AML-193 (cell line): Measurements from ENCODE around the gene PTPRK.
"Not testable (repeated sequence)": the region's sequence is repeated elsewhere in the genome, so short reads cannot be mapped to it uniquely, and the experiment has no call there.

Experiments
- DNase-seq, 2 experiments: peaks; one replicate each; lab custom pipeline; 2025; lab: John Stamatoyannopoulos, UW

The PTPRK gene

DNA sequence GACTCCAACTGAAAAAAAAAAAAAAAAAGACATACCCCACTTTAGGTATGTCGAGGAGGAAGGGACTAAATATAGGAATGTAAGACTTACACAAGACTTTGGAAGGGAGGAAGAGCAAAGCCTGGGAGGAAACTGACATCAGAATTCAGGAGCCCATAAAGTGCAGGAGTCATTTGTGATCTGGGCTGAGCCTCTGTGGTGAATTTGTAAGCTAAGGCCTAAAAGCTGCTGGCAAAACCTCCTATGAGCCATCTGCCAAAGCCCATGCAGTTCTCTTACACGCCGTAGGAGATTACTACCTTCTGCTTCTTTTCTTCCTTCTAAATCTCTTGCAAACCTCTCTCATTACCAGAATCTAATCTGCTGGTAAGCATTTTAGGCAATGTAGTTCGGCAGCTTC, 567.6 kb downstream of the PTPRK start:
- no peak for DNase-seq

DNA sequence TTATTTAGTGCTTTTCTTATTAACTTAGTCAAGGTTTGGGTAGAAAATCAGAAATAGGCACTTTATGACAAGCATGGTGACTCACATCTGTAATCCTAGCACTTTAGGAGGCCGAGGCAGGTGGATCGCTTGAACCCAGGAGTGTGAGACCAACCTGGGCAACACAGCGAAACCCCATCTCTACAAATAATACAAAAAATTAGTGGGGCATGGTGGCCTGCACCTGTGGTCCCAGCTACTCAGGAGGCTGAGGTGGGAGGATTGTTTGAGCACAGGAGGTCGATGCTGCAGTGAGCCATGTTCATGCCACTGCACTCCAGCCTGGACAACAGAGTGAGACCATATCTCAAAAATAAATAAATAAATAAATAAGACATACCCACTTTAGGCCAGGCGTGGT, 568.2 kb downstream of the PTPRK start:
- no peak for DNase-seq

DNA sequence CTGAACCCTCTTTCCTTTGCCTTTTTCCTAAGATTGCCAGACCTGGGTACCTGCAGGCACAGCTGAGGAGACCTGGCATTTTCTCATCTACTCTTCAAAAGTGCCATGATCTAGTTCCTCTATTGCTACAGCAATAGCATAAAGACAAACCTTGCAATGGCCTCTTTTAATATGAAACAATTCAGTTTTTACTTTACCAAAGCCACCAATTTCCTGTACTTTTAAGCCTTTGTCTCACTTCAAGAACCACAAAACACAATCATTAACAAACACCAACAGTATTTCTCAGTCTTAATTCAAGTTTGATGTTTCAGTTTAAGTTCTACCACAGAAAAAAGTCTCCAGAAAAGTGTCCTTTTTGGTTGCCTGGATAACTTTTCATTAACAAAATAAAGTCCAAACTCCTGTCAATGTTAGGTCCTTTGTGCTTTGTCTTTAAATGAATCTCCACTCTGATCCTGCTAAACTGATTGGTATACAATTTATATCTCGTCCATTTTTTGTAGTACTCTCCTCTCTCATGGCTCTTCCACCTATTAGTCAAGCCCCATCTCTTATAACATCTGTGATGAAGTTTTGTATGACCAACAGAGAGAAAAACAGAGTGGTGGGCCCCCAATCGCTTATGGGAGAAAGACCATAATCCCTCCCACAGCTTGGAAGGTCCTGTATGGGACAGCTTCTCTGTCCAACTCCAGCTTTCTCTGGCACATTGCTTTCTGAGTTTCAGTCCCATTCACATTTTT, 569.1 kb downstream of the PTPRK start:
- DNase-seq = no peak

DNA sequence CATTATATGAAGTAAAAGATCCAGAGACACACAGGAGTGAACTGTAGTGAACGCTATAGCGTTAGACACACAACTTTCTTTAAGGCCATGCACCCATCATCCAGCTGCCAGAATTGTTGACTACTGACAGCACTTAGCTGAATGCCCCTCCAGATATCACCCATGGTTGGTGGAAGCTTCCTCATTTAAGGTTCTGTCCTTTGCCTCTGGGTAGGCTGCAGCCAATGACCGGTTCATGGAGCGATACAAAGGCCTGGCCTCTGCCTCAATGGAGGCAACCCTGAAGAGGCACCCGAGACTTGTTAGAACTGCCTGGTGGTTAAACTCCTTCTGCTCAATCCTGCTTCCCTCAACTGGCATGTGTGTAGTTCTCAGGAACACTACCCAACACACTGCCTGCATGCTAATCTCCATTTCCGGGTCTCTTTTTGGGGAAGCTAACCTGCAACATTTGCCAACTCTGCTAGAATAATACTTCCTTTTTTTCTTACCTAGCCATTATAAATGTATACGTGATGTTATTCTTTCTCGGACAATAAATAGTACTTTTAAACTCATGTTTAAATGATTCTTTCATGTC, 569.7 kb downstream of the PTPRK start:
- DNase-seq = peak; percentile 38 to 50

DNA sequence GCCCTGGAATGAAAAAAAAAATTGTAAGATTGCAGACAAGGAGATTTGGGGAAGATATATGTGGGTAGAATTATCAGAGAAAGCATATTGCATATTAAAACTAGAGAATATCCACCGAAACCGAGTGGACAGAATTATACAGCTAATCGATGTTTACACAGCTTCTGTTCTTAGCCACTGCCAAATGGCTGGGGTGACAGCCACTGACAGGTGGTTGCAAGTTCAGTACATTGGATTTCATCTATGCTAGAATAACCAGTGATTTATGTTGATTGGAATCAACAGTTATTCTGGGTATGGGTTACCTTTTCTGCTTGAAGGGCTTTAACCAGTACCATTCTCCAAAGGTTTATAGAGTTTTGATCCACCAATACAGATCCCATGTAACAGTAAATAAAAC, 571.1 kb downstream of the PTPRK start:
- DNase-seq = no peak

DNA sequence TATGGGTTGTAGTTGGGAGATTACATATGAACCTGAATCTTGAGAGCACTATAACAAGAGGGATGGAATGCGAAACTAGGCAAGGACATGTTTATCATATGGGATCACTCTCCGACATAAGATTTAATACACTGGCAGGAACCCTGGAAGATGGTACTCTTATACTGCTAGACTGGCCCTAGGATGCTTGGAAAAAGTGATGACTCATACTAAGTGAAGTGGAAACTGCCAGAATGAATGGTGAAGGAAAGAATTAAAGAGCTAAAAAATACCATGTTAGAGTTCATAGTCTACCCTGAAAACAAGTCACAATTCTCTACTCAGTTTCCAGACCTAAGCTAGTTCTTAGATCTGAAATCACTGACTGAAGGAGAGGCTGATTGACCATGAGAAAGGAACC, 574.0 kb downstream of the PTPRK start:
- DNase-seq = no peak

DNA sequence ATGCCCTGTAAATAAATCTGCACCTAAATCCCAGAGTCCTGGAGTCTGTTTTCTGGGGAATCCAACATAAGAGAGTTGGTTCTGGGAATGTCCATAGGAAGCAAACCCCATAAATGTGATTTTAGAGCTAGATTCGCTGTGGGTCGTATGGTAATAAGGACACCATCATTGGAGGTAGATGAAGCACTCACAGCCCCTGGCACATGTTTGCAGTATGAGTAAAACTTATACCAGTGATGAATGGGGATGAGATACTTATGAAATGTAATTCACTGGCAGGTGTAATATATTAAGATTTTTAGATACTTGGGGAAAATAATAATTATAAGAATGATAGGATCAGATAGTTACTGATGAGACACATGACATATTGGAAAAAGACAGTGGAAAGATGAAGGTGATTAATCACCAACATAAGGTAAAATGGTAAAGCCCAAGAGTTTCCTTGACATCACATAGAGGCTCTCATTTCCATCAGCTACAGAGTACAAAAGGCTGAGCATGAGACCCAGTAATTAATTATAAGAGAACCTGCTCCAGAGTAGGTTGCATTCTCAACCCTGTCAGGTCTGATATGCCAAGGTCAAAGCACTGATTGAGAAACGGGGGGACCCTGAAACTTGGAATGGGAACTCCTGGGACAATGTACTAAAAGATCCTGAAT, 574.8 kb downstream of the PTPRK start:
- no peak for DNase-seq

DNA sequence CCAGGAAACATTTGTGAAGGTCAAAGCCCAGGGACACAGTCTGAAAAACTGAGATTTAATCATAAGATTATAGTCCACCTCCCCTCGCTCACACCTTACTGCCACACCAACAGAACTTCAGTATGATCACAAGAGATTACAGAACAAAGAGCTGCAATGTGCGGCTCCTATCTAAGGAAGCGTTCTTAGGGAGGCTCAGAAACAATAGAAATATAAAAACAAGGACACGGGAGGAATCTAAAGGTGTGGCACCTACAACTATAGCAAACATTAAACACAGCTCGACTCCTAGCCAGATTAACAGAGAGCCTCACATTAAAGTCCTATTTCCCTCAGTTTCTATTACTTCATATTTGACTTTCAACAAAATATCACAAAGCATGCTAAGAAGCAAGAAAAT, 579.2 kb downstream of the PTPRK start:
- DNase-seq = no peak

DNA sequence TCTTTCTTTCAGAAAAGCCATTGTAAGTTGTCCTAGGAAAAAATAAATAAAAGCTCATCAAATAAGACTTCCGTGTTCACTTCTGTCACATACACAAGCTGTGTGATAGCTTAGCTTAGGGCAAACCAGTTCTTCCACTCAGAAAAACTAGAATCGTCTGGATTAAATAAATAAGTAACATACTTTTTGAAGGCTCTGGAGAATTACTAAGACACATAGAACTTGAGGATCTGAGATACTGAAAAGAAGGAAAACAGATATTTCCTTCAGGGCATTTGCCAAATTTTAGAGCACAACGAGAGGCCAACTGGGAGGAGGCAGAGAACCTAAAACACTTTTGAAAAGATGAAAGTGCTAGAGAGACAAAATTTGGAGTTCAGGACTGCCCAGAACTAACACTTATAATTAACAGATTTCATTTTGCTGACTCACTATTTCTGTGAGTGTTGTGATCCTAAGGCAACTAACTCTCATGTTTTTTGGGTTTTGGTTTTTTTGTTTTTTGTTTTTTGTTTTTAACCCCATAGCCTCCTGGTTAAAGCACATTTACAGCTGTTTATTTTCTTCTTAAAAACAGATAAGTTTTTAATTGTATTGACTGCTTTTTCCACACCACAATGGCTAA, 580.8 kb downstream of the PTPRK start:
- DNase-seq = no peak

DNA sequence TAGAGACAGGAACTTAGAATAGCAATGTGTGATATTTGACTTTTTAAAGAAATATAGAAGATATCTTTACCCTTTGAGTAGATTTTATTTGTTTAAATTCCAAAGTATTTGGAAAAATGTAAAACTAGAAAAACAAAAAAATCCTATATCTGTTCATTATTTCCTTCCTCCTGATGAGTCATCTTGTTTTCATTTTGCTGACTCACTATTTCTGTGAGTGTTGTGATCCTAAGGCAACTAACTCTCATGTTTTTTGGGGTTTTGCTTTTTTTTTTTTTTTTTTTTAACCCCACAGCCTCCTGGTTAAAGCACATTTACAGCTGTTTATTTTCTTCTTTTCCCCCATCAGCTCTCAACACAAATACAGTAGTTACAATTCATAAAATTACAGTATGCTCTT, 581.7 kb downstream of the PTPRK start:
- DNase-seq = no peak

DNA sequence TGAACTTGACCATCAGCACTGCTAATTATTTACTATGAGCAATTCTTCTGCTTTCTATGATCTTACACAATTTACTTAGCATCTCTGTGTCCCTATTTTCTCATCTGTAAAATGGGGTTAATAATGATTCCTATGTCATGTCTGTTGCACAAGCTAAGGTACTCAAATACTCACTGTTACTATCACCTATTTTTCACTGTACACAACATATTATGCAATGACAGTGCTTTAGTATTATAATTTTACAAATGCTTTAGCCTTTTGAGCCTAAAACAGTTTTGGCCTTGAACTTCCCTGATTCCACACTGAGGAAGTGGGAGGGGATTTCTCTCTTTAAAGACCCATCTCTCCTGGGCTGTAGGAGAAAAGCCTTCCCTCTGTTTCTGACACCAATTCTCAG, 582.7 kb downstream of the PTPRK start:
- no peak for DNase-seq

DNA sequence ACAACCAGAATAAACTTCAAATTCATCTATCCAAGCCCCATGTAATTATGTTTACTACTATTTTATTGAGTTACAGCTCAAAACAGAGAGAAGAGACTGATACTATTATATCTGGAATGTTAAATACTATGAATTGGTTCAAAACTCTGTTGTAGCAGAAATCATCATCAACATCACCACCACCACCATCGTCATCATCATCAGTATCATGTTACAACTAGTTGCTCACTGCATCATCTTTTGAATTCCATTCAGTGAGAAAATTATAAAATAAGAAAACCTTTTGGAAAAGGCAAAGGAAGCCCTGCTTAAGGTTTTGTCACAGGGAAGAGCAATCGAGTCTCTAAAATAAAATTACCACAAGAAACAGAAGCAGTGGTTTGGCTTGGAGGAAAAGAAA, 583.3 kb downstream of the PTPRK start:
- no peak for DNase-seq

DNA sequence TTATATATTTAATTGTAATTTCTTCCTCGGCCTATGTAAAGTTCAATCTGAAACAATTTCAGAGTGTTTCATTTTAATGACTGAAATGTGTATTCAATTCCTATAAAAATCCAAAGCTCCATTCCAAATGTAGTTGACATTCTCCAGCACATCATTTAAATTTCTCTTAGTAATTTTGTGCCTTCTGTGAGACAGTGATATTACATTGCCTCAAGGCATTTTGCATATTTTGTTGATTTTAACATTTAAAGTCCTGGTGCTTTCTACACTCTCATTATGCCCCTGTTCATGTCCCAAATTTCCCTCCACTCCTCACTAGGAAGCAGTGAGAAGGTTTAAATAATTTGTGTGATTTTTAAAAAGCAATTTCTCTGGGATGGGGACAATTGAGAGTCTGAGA, 585.4 kb downstream of the PTPRK start:
- DNase-seq = no peak

DNA sequence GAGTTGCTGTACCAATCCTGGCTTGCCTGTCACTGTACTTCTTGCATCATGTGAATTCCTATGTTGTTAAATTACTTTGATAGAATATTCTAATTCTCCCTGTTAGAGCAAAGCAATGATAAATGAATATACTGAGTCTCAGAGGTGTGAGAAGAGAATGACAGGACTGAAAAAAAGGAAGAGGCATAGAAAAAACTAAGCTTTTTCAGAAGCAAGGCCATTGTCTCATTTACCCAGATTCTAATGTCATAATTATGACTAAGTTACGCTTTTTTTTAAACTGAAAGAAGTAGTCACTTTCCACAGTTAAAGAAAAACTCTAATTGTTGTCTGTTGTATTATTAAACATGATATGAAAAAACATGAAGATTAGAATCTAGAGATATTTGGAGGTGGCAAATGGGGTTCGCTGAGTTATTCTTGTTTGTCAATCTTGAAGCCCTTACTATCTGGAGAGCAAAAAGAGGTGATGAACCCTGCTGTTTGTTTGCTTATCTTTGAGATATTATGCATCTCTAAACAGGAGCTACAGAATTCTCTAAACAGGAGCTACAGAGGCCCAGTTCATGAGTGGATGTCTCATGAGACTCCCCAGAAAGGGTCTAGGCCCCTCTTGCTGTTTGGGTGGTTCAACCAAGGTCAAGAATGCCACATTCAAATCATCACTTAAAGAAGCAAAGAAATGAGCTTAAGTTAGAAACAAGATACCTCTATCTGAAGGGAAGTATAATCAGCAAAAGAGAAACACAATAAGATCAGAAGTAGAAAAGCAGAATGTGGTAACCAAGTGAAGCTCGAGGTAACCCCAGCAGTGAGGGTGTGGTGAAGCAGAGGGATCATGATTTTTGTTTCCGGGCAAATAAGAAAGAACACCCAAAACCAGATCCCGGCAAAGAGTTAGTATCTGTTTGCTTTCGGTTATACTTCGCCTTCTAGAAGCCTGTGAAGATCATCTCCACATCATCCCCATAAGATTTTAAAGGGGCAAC, 586.3 kb downstream of the PTPRK start:
- no peak for DNase-seq

DNA sequence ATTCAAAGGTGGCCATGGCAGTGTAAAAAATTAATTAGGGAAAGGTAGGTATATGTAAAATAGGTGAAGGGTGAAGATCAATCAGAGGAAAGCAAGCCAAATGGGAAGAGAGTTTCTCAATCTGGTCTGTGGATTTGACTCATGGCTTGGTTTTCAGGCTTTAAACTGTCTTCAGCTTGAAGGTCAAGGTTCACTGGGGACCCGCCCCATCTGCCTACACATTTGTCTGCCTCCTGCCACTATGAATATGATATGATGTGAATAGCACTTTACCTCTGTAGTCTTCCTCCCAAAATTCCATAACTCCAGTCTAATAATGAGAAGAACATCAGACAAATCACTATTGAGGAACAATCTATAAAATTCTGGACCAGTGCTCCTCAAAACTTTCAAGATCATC, 587.3 kb downstream of the PTPRK start:
- DNase-seq = no peak

DNA sequence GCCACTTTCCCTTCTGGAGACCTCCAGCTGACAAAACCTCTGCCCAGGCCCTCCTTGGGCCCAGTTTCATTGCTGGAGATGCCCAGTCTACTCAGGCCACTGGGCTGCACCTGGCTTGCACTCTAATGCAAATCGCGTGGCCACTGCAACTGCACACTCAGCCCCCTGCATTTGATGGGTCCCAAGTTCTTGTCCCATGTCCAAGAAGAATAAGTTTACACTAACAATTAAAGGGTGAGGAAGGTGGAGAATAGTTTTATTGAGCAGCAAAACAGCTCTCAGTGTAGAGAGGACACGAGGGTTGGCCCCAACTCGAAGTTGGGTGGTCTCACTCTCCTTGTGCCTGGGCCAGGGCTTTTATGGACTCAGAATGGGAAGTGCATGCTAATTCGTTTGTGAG, 587.7 kb downstream of the PTPRK start:
- no peak for DNase-seq

DNA sequence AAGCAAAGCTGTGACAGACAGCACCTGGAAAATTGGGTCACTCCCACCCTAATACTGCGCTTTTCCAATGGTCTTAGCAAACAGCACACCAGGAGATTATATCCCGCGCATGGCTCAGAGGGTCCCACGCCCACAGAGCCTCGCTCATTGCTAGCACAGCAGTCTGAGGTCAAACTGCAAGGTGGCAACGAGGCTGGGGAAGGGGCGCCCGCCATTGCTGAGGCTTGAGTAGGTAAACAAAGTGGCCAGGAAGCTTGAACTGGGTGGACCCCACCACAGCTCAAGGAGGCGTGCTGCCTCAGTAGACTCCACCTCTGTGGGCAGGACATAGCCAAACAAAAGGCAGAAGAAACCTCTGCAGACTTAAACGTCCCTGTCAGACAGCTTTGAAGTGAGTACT, 594.0 kb downstream of the PTPRK start:
- DNase-seq = not testable (repeated sequence)

DNA sequence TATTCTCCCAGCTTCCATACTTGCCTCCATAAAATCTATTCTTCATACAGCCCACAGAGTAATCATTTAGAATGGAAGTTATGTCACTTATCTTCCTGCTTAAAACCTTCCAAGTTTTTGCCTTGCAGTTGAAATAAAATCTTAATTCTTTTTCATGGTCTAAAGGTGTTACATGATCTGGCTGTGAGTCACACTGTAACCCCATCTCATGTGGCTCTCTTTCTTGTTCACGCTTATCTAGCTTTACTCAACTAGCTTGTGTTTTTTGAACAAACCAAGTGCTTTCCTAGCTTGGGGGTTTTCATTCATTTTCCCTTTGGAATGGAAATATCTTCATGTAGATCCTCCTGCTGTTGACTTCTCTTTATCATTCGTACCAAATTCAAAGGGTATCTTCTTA, 596.0 kb downstream of the PTPRK start:
- DNase-seq = no peak

DNA sequence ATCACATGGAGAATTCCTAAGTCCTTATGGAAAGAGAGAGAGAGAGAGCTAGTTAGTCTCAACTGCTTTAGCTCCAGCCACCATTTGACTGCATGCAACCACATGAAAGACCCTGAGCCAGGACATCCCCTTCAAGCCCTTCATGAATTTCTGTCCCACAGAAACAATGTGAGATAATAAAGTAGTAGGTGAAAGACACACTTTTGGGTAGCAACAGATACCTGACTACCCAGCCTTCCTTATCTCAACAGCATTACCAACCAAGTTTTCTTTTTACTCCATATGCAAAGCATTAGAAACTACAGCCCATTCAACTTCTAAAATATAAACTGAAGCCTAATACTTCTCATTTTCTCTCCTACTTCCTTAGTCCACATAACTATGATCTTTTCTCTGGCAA, 596.4 kb downstream of the PTPRK start:
- DNase-seq = no peak

DNA sequence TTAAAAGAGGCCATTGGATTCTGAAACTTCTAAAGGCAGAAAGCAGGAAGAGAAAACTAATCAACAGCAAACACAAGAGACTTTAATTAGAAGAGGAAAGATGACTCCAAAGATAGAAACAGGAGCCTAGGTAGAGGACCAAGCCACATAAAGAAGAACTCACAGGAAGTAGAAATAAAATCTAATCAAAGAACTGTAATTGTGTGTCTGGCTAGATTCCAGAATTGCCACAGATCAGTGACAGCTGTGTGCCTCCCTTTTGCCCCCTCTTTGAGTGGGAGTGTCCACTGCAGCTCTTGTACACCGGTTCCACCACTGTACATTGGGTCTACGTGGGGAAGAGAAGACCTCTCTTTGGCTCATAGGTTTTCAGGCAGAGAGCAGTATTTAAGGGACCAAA, 597.3 kb downstream of the PTPRK start:
- no peak for DNase-seq

DNA sequence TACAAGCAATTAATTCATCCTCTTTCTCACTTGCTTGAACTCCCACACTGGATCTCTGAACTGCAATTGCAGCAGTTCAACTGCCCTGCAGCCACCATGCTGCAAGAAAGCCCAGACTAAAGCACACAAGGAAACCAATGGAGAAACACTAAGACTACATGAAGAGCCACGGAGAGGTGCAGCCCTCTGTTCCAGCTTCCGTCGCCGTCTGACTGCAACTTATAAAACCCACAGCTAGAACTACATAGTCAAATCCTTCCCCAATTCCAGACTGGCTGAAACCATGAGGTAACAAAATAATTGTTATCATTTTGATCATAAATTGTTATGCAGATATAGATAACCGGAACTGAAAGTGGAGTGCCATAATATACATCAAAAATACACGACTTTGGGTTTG, 598.4 kb downstream of the PTPRK start:
- DNase-seq = no peak

DNA sequence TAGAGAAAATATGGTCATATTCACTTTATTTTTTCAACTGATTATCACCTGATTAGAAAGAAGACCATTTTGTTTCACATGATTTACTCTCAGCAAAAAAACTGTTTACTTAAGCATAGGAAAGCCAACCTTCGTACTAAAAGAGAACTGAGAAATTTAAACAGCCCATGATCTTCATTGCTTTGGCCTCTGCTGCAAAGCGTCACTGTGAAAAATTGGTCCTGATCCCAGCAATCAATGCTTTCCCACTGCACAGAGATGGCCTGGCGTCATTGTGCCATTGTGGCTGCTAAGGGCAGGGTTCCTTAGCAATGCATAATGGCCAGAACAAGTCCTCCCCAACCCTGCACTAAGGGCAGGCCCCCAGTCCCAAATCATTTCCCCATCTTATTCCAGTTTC, 599.6 kb downstream of the PTPRK start:
- no peak for DNase-seq
